AG09319 (cell line): ENCODE measurements around the gene LIN37.

Experiments used
- DNase-seq: peaks from one replicate; pipeline ENCODE4 v3.0.0-alpha.2; 2010; ENCODE audit warnings: low read depth; ENCODE audit errors: extremely low read depth
- CTCF ChIP-seq: IDR thresholded peaks from 2 replicates; pipeline ENCODE4 v1.5.1; 2011; ENCODE audit warnings: low read depth, mild to moderate bottlenecking, inconsistent platforms, low read length, moderate library complexity

The LIN37 gene

GRCh38 chr19:35780717-35781116 lies 32.3 kb downstream of the LIN37 start:
- no peak for DNase-seq
- no peak for TF ChIP-seq CTCF

- no peak for TF ChIP-seq CTCF
Observed at GRCh38 chr19:35781650-35782049, 33.3 kb downstream of the LIN37 start.

GRCh38 chr19:35782589-35782988 lies 34.2 kb downstream of the LIN37 start:
- no peak for TF ChIP-seq CTCF
- no peak for DNase-seq

More at GRCh38 chr19:35781650-35782049, 33.3 kb downstream of the LIN37 start:
- DNase-seq = no peak

- no peak for TF ChIP-seq CTCF
- DNase-seq = no peak
Observed at GRCh38 chr19:35783469-35784434, 35.4 kb downstream of the LIN37 start.

- DNase-seq = no peak
- no peak for TF ChIP-seq CTCF
Observed at GRCh38 chr19:35784503-35785338, 36.3 kb downstream of the LIN37 start.

- no peak for DNase-seq
- no peak for TF ChIP-seq CTCF
Observed at GRCh38 chr19:35785339-35785627, 36.9 kb downstream of the LIN37 start.
